K562 (cell line): ENCODE results near the gene ATP6V0E2. TPM values are rescaled to one million over a fixed set of nuclear protein-coding genes. Genes with fewer than 3 reads are reported as not detected.
A peak's percentile ranks its signal among the peaks of the same experiment; 100 is the strongest.

Experiments
- ADNP ChIP-seq: fragments of 200-800 bp; sonication (Bioruptor generic); IDR thresholded peaks from 2 replicates; pipeline ENCODE4 v1.6.1; 2016; ENCODE audit warnings: missing genetic modification characterization, missing compliant biosample characterization
- ERF ChIP-seq: fragments of 450-650 bp; formaldehyde crosslinking; IDR thresholded peaks from 2 replicates; pipeline ENCODE4 v1.4.0; 2020; ENCODE audit warnings: mild to moderate bottlenecking, mixed read lengths
- ETV5 ChIP-seq: sonication (generic); formaldehyde crosslinking; IDR thresholded peaks from 2 replicates; pipeline ENCODE4 v1.4.0; 2020; ENCODE audit warnings: low read depth, mild to moderate bottlenecking, missing genetic modification reagents
- FOXA3 ChIP-seq, 2 experiments: fragments of 450-650 bp in 1 of 2; sonication (generic) in 1 of 2; formaldehyde crosslinking; IDR thresholded peaks in 1 of 2; conservative IDR thresholded peaks in 1 of 2; 2 replicates each; pipeline versions ENCODE4 v1.4.0 to v1.8.0; 2020 to 2022; ENCODE audit warnings: mild to moderate bottlenecking in 2 of 2, missing genetic modification reagents in 1 of 2
- POLR2AphosphoS5 ChIP-seq: IDR thresholded peaks from 2 replicates; pipeline ENCODE4 v1.6.1; 2011; ENCODE audit warnings: mild to moderate bottlenecking, low read depth, low read length, moderate library complexity; ENCODE audit not compliant: control insufficient read depth, insufficient read depth
- RBM25 ChIP-seq: fragments of 200-400 bp; formaldehyde crosslinking; IDR thresholded peaks from 2 replicates; pipeline ENCODE4 v1.6.1; 2018; ENCODE audit warnings: low read length, low read depth, moderate library complexity; ENCODE audit not compliant: severe bottlenecking
- SLC30A9 ChIP-seq: fragments of 250-450 bp; sonication (Bioruptor Pico); IDR thresholded peaks from 2 replicates; pipeline ENCODE4 v1.8.0; 2022; ENCODE audit warnings: mild to moderate bottlenecking, moderate library complexity
- SPI1 ChIP-seq: IDR thresholded peaks from 2 replicates; pipeline ENCODE4 v1.6.1; 2011; ENCODE audit warnings: low read depth, low read length, control low read depth, borderline replicate concordance
- SUPT5H ChIP-seq: fragments of 450-650 bp; IDR thresholded peaks from 2 replicates; pipeline ENCODE4 v1.6.1; 2016
- TFAM ChIP-seq: fragments of 250-450 bp; sonication (Bioruptor Pico); conservative IDR thresholded peaks from 2 replicates; pipeline ENCODE4 v1.5.0; 2021; ENCODE audit warnings: mild to moderate bottlenecking, moderate library complexity
- TSC22D4 ChIP-seq: fragments of 450-650 bp; IDR thresholded peaks from 2 replicates; pipeline ENCODE4 v1.6.1; 2016; ENCODE audit warnings: missing genetic modification characterization, missing biosample characterization, control low read depth
- ZNF175 ChIP-seq: fragments of 200-800 bp; sonication (Bioruptor generic); IDR thresholded peaks from 2 replicates; pipeline ENCODE4 v1.6.1; 2016; ENCODE audit warnings: low read depth, mild to moderate bottlenecking, missing genetic modification characterization, missing compliant biosample characterization
- polyA plus RNA-seq, 8 experiments: library from polyadenylated mRNA; depleted of rRNA in 4 of 8; stranded (reverse) in 5 of 8; unstranded in 3 of 8; fragments of >200 nt; fragmentation: Nextera tagmentation in 2 of 8; fragmentation: Illumina TruSeq in 1 of 8; extraction: Ambion mirVana in 2 of 8; extraction: Trizol in 1 of 8; gene quantifications; 2 replicates each; pipeline versions ENCODE4 v1.2.1 to v1.2.3, GENCODE V29; 2011 to 2014; ENCODE audit warnings: inconsistent platforms in 1 of 8, missing spikeins in 1 of 8
- total RNA-seq, 7 experiments: library from RNA; depleted of rRNA in 6 of 7; stranded (reverse); fragments of >200 nt in 6 of 7; fragmentation: Illumina TruSeq in 2 of 7; extraction: Trizol in 2 of 7; gene quantifications; 2 replicates each; pipeline versions ENCODE4 v1.2.1 to v1.2.3, GENCODE V29; 2011 to 2021; ENCODE audit warnings: low replicate concordance in 1 of 7
- TF ChIP-seq, protein P1 (sequence below): fragments of 450-650 bp; IDR thresholded peaks from 2 replicates; pipeline ENCODE4 v1.6.1; 2018; ENCODE audit not compliant: partially characterized antibody
- TF ChIP-seq, protein P2 (sequence below): fragments of 250-450 bp; sonication (Bioruptor Pico); IDR thresholded peaks from 2 replicates; pipeline ENCODE4 v1.5.0; 2022; ENCODE audit warnings: mild to moderate bottlenecking
- TF ChIP-seq, protein P3 (sequence below): fragments of 450-650 bp; IDR thresholded peaks from 2 replicates; pipeline ENCODE4 v1.6.1; 2016; ENCODE audit warnings: mild to moderate bottlenecking
- TF ChIP-seq, protein P4 (sequence below): sonication (generic); formaldehyde crosslinking; IDR thresholded peaks from 2 replicates; pipeline ENCODE4 v1.8.0; 2022; ENCODE audit warnings: mild to moderate bottlenecking, low read depth, missing genetic modification reagents

The ATP6V0E2 gene
- total and polyA plus RNA-seq, 9 of the 15 experiments (the other 6 are each of a cell fraction or from before 2014, with no cell fraction given), result 0.55 to 18.5 (median 10.9) TPM

DNA sequence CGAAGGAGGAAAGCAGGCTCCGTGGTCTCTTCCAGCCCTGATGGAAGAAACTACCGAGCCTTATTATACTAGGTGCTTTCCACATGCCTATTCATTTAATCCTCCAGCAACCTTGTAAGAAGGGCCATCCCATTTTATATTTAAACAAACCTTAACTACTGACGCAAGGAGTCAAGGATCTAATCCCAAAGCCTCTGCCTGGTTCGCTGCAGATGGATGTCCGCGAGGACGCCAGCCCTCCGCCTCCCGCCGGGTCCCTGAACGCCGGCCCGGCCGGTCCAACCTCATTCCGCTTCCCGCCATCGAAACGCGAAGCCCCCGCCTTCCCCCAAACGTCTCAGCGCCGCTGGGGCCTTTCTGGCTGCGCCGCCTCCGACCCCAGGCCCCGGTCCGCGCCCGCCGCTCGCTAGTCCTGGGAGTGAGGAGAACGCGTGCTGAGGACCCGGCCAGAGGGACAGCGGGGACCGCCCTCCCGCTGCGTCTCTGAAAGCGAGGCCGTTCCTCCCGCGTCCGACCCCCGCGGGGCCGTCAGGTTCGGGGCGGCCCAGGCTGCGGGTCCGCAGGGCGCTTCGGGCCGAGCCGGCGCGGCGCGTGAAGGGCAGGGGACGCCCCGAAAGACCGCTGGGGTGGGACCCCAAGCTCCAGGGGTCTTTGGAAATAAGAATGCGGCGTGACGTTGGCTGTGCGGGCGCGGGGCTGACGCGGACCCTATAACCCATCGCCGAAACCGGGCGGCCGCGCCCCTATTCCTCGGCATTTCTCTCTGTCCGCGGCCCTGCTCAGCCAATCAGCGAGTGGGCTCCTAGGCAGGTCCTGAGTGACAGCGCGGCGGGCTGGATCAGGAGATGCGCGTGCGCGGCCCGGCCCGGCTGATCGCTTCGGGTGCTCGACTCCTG is at the start of gene ATP6V0E2 (continued):
- TF ChIP-seq, protein P1, sequence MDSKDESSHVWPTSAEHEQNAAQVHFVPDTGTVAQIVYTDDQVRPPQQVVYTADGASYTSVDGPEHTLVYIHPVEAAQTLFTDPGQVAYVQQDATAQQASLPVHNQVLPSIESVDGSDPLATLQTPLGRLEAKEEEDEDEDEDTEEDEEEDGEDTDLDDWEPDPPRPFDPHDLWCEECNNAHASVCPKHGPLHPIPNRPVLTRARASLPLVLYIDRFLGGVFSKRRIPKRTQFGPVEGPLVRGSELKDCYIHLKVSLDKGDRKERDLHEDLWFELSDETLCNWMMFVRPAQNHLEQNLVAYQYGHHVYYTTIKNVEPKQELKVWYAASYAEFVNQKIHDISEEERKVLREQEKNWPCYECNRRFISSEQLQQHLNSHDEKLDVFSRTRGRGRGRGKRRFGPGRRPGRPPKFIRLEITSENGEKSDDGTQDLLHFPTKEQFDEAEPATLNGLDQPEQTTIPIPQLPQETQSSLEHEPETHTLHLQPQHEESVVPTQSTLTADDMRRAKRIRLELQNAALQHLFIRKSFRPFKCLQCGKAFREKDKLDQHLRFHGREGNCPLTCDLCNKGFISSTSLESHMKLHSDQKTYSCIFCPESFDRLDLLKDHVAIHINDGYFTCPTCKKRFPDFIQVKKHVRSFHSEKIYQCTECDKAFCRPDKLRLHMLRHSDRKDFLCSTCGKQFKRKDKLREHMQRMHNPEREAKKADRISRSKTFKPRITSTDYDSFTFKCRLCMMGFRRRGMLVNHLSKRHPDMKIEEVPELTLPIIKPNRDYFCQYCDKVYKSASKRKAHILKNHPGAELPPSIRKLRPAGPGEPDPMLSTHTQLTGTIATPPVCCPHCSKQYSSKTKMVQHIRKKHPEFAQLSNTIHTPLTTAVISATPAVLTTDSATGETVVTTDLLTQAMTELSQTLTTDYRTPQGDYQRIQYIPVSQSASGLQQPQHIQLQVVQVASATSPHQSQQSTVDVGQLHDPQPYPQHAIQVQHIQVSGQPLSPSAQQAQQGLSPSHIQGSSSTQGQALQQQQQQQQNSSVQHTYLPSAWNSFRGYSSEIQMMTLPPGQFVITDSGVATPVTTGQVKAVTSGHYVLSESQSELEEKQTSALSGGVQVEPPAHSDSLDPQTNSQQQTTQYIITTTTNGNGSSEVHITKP, result peak; percentile 93
- TF ChIP-seq SPI1 (no peak), SUPT5H (peak; percentile 40), POLR2AphosphoS5 (no peak), ADNP (no peak), ZNF175 (CRISPR knock-in tag) (no peak), SLC30A9 (CRISPR knock-in tag) (no peak), FOXA3 (CRISPR knock-in tag; conservative IDR thresholded peaks at IDR 0.05 in 1 of 2, IDR thresholded peaks at IDR 0.05 in 1 of 2) (peak in 1 of 2 experiments; percentile 74; a peak in 2 of 4 replicates), RBM25 (no peak), TSC22D4 (no peak), ERF (CRISPR knock-in tag) (peak; percentile 16; the same call in 1 of the 2 replicates), ETV5 (no peak), TFAM (CRISPR knock-in tag) (no peak)
- TF ChIP-seq, protein P2, sequence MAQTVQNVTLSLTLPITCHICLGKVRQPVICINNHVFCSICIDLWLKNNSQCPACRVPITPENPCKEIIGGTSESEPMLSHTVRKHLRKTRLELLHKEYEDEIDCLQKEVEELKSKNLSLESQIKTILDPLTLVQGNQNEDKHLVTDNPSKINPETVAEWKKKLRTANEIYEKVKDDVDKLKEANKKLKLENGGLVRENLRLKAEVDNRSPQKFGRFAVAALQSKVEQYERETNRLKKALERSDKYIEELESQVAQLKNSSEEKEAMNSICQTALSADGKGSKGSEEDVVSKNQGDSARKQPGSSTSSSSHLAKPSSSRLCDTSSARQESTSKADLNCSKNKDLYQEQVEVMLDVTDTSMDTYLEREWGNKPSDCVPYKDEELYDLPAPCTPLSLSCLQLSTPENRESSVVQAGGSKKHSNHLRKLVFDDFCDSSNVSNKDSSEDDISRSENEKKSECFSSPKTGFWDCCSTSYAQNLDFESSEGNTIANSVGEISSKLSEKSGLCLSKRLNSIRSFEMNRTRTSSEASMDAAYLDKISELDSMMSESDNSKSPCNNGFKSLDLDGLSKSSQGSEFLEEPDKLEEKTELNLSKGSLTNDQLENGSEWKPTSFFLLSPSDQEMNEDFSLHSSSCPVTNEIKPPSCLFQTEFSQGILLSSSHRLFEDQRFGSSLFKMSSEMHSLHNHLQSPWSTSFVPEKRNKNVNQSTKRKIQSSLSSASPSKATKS, result no peak
- TF ChIP-seq, protein P3, sequence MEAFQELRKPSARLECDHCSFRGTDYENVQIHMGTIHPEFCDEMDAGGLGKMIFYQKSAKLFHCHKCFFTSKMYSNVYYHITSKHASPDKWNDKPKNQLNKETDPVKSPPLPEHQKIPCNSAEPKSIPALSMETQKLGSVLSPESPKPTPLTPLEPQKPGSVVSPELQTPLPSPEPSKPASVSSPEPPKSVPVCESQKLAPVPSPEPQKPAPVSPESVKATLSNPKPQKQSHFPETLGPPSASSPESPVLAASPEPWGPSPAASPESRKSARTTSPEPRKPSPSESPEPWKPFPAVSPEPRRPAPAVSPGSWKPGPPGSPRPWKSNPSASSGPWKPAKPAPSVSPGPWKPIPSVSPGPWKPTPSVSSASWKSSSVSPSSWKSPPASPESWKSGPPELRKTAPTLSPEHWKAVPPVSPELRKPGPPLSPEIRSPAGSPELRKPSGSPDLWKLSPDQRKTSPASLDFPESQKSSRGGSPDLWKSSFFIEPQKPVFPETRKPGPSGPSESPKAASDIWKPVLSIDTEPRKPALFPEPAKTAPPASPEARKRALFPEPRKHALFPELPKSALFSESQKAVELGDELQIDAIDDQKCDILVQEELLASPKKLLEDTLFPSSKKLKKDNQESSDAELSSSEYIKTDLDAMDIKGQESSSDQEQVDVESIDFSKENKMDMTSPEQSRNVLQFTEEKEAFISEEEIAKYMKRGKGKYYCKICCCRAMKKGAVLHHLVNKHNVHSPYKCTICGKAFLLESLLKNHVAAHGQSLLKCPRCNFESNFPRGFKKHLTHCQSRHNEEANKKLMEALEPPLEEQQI, result no peak
- TF ChIP-seq, protein P4, sequence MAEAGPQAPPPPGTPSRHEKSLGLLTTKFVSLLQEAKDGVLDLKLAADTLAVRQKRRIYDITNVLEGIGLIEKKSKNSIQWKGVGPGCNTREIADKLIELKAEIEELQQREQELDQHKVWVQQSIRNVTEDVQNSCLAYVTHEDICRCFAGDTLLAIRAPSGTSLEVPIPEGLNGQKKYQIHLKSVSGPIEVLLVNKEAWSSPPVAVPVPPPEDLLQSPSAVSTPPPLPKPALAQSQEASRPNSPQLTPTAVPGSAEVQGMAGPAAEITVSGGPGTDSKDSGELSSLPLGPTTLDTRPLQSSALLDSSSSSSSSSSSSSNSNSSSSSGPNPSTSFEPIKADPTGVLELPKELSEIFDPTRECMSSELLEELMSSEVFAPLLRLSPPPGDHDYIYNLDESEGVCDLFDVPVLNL (CRISPR knock-in tag), result peak; percentile 62
